WTC11 (cell line): Measurements from ENCODE around the gene MAMDC2.

Source experiments
- ATF3 ChIP-seq: sonication (generic); formaldehyde crosslinking; conservative IDR thresholded peaks from 2 replicates; pipeline ENCODE4 v1.8.1; 2022; ENCODE audit warnings: mild to moderate bottlenecking, missing genetic modification reagents
- CREB1 ChIP-seq: sonication (generic); formaldehyde crosslinking; IDR thresholded peaks from 2 replicates; pipeline ENCODE4 v1.8.0; 2023; ENCODE audit warnings: mild to moderate bottlenecking, missing genetic modification reagents
- CTCF ChIP-seq: fragments of 200-600 bp; IDR thresholded peaks from 2 replicates; pipeline ENCODE4 v1.8.0; 2022; ENCODE audit warnings: antibody characterized with exemption
- ELF4 ChIP-seq: sonication (generic); formaldehyde crosslinking; IDR thresholded peaks from 2 replicates; pipeline ENCODE4 v1.8.1; 2022; ENCODE audit warnings: low read depth, mild to moderate bottlenecking, moderate library complexity, missing genetic modification reagents
- HMGXB4 ChIP-seq: sonication (generic); formaldehyde crosslinking; IDR thresholded peaks from 2 replicates; pipeline ENCODE4 v1.8.1; 2023; ENCODE audit warnings: mild to moderate bottlenecking, moderate library complexity, missing genetic modification reagents
- IRF2 ChIP-seq: sonication (generic); formaldehyde crosslinking; IDR thresholded peaks from 2 replicates; pipeline ENCODE4 v1.8.0; 2022; ENCODE audit warnings: low read depth, missing genetic modification reagents, borderline replicate concordance
- JUN ChIP-seq: sonication (generic); formaldehyde crosslinking; IDR thresholded peaks from 2 replicates; pipeline ENCODE4 v1.8.0; 2023; ENCODE audit warnings: mild to moderate bottlenecking, missing genetic modification reagents
- KAT7 ChIP-seq: sonication (generic); formaldehyde crosslinking; IDR thresholded peaks from 2 replicates; pipeline ENCODE4 v1.8.1; 2023; ENCODE audit warnings: missing genetic modification reagents, mild to moderate bottlenecking, borderline replicate concordance
- MAX ChIP-seq: sonication (generic); formaldehyde crosslinking; IDR thresholded peaks from 2 replicates; pipeline ENCODE4 v1.8.0; 2022; ENCODE audit warnings: mild to moderate bottlenecking, missing genetic modification reagents
- PRDM15 ChIP-seq: sonication (generic); formaldehyde crosslinking; IDR thresholded peaks from 2 replicates; pipeline ENCODE4 v1.8.0; 2022; ENCODE audit warnings: missing genetic modification reagents
- ZNF281 ChIP-seq: sonication (generic); formaldehyde crosslinking; IDR thresholded peaks from 2 replicates; pipeline ENCODE4 v1.8.0; 2023; ENCODE audit warnings: mild to moderate bottlenecking, missing genetic modification reagents
- ZNF416 ChIP-seq: fragments of 250-450 bp; sonication (Bioruptor Pico); IDR thresholded peaks from 2 replicates; pipeline ENCODE4 v1.9.0; 2021; ENCODE audit warnings: mild to moderate bottlenecking, inconsistent platforms
- ZNF532 ChIP-seq: fragments of 250-450 bp; sonication (Bioruptor Pico); IDR thresholded peaks from 2 replicates; pipeline ENCODE4 v1.9.0; 2021; ENCODE audit warnings: mild to moderate bottlenecking, borderline replicate concordance

- TF ChIP-seq CTCF (no peak), HMGXB4 (CRISPR knock-in tag) (no peak), PRDM15 (CRISPR knock-in tag) (no peak), ZNF281 (CRISPR knock-in tag) (no peak), CREB1 (CRISPR knock-in tag) (no peak), ZNF416 (CRISPR knock-in tag) (no peak), ATF3 (CRISPR knock-in tag) (no peak), ZNF532 (CRISPR knock-in tag) (no peak), JUN (no peak), ELF4 (CRISPR knock-in tag) (no peak), KAT7 (no peak), IRF2 (CRISPR knock-in tag) (no peak), MAX (CRISPR knock-in tag) (no peak)
Measured at GRCh38 chr9:70114898-70115297, 71.2 kb downstream of the MAMDC2 start.
